HUES64 (cell line): Measurements from ENCODE around the gene NYNRIN.
"Not testable (repeated sequence)": the region's sequence is repeated elsewhere in the genome, so short reads cannot be mapped to it uniquely, and the experiment has no call there.

ENCODE experiments used
- H3K27ac ChIP-seq: 2 replicates; pipeline ENCODE4 v1.7.0; 2013; ENCODE audit warnings: low read depth, low read length, inconsistent platforms
- H3K27me3 ChIP-seq: 2 replicates; pipeline ENCODE4 v1.6.1; 2013; ENCODE audit warnings: mild to moderate bottlenecking, low read length; ENCODE audit not compliant: insufficient read depth
- H3K36me3 ChIP-seq: 2 replicates; pipeline ENCODE4 v1.6.1; 2013; ENCODE audit warnings: mild to moderate bottlenecking, low read length; ENCODE audit not compliant: insufficient read depth
- H3K4me1 ChIP-seq: 2 replicates; pipeline ENCODE4 v1.6.1; 2013; ENCODE audit warnings: mild to moderate bottlenecking, low read length, moderate library complexity; ENCODE audit not compliant: insufficient read depth
- H3K4me3 ChIP-seq: 2 replicates; pipeline ENCODE4 v1.5.1; 2013; ENCODE audit warnings: mild to moderate bottlenecking, low read length, moderate library complexity
- H3K9ac ChIP-seq: 2 replicates; pipeline ENCODE4 v1.6.1; 2013; ENCODE audit warnings: mild to moderate bottlenecking, low read depth, low read length
- H3K9me3 ChIP-seq: 2 replicates; pipeline ENCODE4 v1.6.1; 2013; ENCODE audit warnings: low read depth, low read length; ENCODE audit not compliant: insufficient read depth
- WGBS: fragments of 150-250, 120-280 bp; methylation state at CpG from one replicate; pipeline ENCODE4 v1.1.7; 2013; ENCODE audit warnings: missing lambda C conversion rate; 5-methylcytosine and 5-hydroxymethylcytosine counted together

The NYNRIN gene

GRCh38 chr14:24442240-24443052 is 43.6 kb downstream of the NYNRIN start, which contains the start of gene SDR39U1:
Gene SDR39U1, minus strand, starts transcription at chr14:24442776. Its CDS starts 7 bp downstream, at chr14:24442769.
- Histone ChIP-seq H3K9me3 (no peaks in the 10 kb centered on the region), H3K27ac (peak within 1 kb of the TSS; percentile 99), H3K4me3 (peak within 1 kb of the TSS; percentile 78), H3K36me3 (peaks cover 37% of the 10 kb centered on the region), H3K4me1 (peaks cover 6% of the 10 kb centered on the region), H3K9ac (peak within 1 kb of the TSS; percentile 90), H3K27me3 (no peaks in the 10 kb centered on the region)
- WGBS = under 1% methylated on average over 50 of the region's 52 CpGs

DNA sequence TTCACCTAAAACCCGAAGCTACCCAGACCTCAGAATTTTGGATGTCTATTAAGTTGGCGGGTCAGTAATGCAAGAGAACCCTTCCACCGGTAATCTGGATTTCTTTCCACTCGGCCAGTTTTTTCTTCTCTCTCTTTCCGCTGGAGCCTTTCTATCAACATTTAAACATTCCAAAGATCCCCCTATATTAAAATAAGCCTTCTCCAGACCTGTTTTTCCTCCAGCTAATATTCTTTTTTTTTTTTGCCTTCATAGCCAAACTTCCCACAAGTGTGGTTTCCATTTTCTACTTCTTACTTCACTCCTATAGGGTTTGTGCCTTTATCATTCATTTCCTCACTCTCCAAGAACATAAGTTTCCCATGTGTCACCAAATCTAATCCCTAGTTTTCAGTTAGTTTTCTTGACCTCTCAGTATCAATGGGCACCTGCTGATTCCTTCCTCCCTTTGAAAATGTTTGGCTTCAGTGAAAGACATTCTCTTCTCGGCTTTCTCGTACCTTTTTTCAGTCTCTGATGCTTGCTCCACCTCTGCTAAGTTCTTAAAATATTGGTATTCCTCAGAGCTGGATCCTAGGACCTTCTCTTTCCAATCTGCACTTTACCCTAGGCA is 44.4 kb downstream of the NYNRIN start:
- H3K9ac ChIP-seq = peak overlapping the region; percentile 82
- 5% methylated on average over 5 of the region's 7 CpGs for WGBS
- H3K36me3 ChIP-seq = peaks cover 30% of the 10 kb centered on the region
- H3K27ac ChIP-seq = peak overlapping the region; percentile 99
- H3K9me3 ChIP-seq = no peaks in the 10 kb centered on the region
- H3K27me3 ChIP-seq = no peaks in the 10 kb centered on the region
- H3K4me1 ChIP-seq = peaks cover 6% of the 10 kb centered on the region
- peak overlapping the region; percentile 78 for H3K4me3 ChIP-seq

- WGBS = no CpG with 5 or more reads among the region's 2 CpGs
- not testable (repeated sequence) for H3K36me3 ChIP-seq
Measured at GRCh38 chr14:24450828-24451227, 52.0 kb downstream of the NYNRIN start.

DNA sequence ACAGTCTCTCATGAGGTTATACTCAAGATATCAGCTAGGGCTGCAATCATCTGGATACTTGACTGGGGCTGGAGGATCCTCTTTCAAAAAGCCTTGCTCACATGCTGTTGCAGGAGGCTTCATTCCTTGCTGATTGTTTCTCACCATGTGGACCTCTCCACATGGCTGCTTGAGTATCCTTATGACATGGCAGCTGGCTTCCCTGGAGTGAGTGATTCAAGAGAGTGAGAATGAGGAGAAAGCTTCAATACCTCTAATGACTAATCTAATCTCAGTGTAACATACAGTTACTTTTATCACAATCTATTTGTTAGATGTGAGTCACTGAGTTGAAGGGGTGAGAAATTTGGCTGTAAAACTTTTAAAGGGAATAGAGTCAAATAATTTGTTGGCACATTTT is 58.2 kb downstream of the NYNRIN start:
- Histone ChIP-seq H3K27ac (no peak overlapping the region), H3K27me3 (no peaks in the 10 kb centered on the region), H3K4me1 (no peaks in the 10 kb centered on the region)

More at GRCh38 chr14:24450828-24451227, 52.0 kb downstream of the NYNRIN start:
- not testable (repeated sequence) for H3K4me3 ChIP-seq, H3K27ac ChIP-seq, H3K4me1 ChIP-seq, H3K9ac ChIP-seq, H3K27me3 ChIP-seq
- H3K9me3 ChIP-seq = peaks cover 14% of the 10 kb centered on the region

GRCh38 chr14:24458736-24459135 is 59.9 kb downstream of the NYNRIN start:
- WGBS = 89% methylated on average over 1 of the region's 1 CpG
- H3K4me1 ChIP-seq = no peaks in the 10 kb centered on the region
- no peak overlapping the region for H3K4me3 ChIP-seq
- H3K9me3 ChIP-seq = peaks cover 10% of the 10 kb centered on the region
- H3K36me3 ChIP-seq = no peaks in the 10 kb centered on the region
- H3K27me3 ChIP-seq = no peaks in the 10 kb centered on the region
- H3K9ac ChIP-seq = no peak overlapping the region
- H3K27ac ChIP-seq = no peak overlapping the region

More for the DNA sequence above, 58.2 kb downstream of the NYNRIN start:
- Histone ChIP-seq H3K36me3 (no peaks in the 10 kb centered on the region), H3K9ac (no peak overlapping the region), H3K4me3 (no peak overlapping the region), H3K9me3 (peaks cover 14% of the 10 kb centered on the region)

DNA sequence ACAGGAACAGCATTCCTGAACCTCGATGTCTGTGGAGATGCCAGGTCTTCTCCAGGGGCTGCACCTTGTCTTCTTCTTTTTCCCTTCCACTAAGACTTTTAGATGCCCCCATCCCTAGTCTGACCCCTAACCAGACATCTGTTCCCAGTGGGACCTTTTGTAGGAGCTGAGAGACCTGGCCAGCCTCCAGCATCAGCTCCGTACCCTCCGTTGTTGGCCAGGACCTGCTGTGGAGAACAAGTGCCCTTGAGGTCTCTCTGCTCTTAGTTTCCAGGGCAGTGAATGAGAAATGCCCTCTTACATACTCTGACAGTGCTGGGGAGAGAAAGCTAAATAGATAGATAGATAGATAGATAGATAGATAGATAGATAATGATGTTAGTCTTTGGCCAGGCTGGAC is 60.5 kb downstream of the NYNRIN start:
- Histone ChIP-seq H3K36me3 (no peaks in the 10 kb centered on the region), H3K9me3 (peaks cover 4% of the 10 kb centered on the region), H3K27ac (no peak overlapping the region), H3K27me3 (no peaks in the 10 kb centered on the region), H3K4me3 (no peak overlapping the region), H3K9ac (no peak overlapping the region), H3K4me1 (no peaks in the 10 kb centered on the region)
- 93% methylated on average over 3 of the region's 3 CpGs for WGBS

- Histone ChIP-seq H3K27me3 (no peaks in the 10 kb centered on the region), H3K4me1 (no peaks in the 10 kb centered on the region), H3K36me3 (no peaks in the 10 kb centered on the region), H3K9me3 (no peaks in the 10 kb centered on the region), H3K4me3 (no peak overlapping the region), H3K27ac (no peak overlapping the region), H3K9ac (no peak overlapping the region)
Measured at GRCh38 chr14:24461336-24461735, 62.5 kb downstream of the NYNRIN start.

- Histone ChIP-seq H3K4me1 (no peaks in the 10 kb centered on the region), H3K9ac (no peak overlapping the region), H3K36me3 (no peaks in the 10 kb centered on the region), H3K4me3 (no peak overlapping the region), H3K9me3 (no peaks in the 10 kb centered on the region), H3K27me3 (no peaks in the 10 kb centered on the region), H3K27ac (no peak overlapping the region)
- WGBS = 72% methylated on average over 4 of the region's 5 CpGs
Measured at GRCh38 chr14:24463017-24463883, 64.4 kb downstream of the NYNRIN start.

DNA sequence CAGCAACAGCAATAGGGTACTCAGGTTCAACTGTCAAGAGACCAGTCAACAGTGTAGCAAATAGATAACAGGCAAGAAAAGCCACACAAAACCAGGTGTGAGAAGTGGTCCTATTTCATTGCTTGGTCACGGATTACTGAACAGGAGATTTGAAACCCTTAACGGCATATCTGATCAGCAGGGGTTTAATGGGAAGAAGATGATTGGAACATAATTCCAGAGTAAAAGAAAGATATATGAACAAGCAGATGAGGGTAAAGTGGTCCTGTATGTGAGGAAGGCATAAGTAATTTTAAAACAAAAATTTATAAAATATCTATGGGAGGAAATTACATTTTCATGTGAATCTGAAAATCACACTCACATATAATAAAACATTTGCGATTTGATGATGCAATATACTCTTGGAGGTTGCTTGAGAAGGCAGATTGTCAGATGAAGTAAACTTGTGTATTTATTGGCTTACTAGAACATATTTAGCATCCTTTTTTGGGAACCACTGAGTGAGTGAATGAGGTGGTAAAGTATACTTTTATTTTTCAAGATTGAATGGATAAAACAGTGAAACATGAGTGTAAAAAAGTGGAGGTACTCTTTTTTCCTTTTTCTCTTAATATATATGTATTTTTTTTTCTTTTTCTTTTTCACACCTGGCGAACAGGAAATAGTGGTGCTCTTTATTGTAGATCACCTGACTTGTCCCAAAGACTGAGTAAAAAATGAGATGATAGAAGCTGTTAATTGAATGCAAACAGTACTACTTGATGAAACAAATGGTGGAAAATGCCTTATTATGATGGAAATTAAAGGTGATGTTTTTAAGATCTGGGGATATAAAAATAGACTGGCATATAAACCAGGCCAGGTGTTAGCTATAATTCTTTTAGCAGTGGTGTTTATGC is 65.3 kb downstream of the NYNRIN start:
- Histone ChIP-seq H3K4me3 (no peak overlapping the region), H3K9me3 (no peaks in the 10 kb centered on the region), H3K4me1 (no peaks in the 10 kb centered on the region), H3K36me3 (no peaks in the 10 kb centered on the region), H3K27ac (no peak overlapping the region), H3K27me3 (no peaks in the 10 kb centered on the region), H3K9ac (no peak overlapping the region)
- WGBS = 62% methylated on average over 3 of the region's 4 CpGs

- Histone ChIP-seq H3K27ac (no peak overlapping the region), H3K4me1 (no peaks in the 10 kb centered on the region), H3K4me3 (no peak overlapping the region), H3K36me3 (no peaks in the 10 kb centered on the region), H3K9ac (no peak overlapping the region), H3K27me3 (no peaks in the 10 kb centered on the region), H3K9me3 (no peaks in the 10 kb centered on the region)
- WGBS = 91% methylated on average over 3 of the region's 3 CpGs
Measured at GRCh38 chr14:24465368-24465767, 66.6 kb downstream of the NYNRIN start.
